Spleen (tissue), 7 donors: ENCODE data around the gene GANAB.

ENCODE experiments used
- CTCF ChIP-seq, 11 experiments: fragments of 200-600 bp in 7 of 11; fragments of 450-650 bp in 4 of 11; sonication (generic) in 4 of 11; IDR thresholded peaks in 8 of 11; conservative IDR thresholded peaks in 3 of 11; 1 replicate in 7 of 11; 2 replicates in 4 of 11; pipeline versions ENCODE4 v1.4.0 to v1.8.0; 2016 to 2021; ENCODE audit warnings: antibody characterized with exemption in 11 of 11, inconsistent platforms in 4 of 11, mild to moderate bottlenecking in 1 of 11
- POLR2A ChIP-seq, 3 donors: fragments of 450-650 bp; IDR thresholded peaks; one replicate each; pipeline ENCODE4 v1.5.1; 2017; ENCODE audit warnings: antibody characterized with exemption in 3 of 3, mild to moderate bottlenecking in 1 of 3
- POLR2AphosphoS5 ChIP-seq, 3 donors: sonication (generic); formaldehyde crosslinking; IDR thresholded peaks; one replicate each; pipeline ENCODE4 v1.5.1; 2017; ENCODE audit warnings: antibody characterized with exemption in 3 of 3
- donor health status: DM: no; HTN: no; CAD: no; lungs with moderate emphysema.
- donor health status: DM: no; HTN: no; CAD: no.
- donor health status: DM: no; HTN: no; CAD: no.

- TF ChIP-seq CTCF (IDR thresholded peaks at IDR 0.05 in 8 of 11, conservative IDR thresholded peaks at IDR 0.05 in 3 of 11) = no peak
- TF ChIP-seq POLR2A (IDR thresholded peaks at IDR 0.05) = no peak
- peak; percentile 67 to 90 (median 84) for TF ChIP-seq POLR2AphosphoS5 (IDR thresholded peaks at IDR 0.05)
Observed at GRCh38 chr11:62599069-62599696, 47.2 kb downstream of the GANAB start.
